ENCODE results near the gene C9orf152. TPM values are rescaled to one million over a fixed set of nuclear protein-coding genes. Genes with fewer than 3 reads are reported as not detected.
A peak's percentile ranks its signal among the peaks of the same experiment; 100 is the strongest.

The C9orf152 gene
- total and polyA plus RNA-seq, 2 experiments from 2014 or later: not detected

- Mint-ChIP-seq H3K36me3 (ENCODE audit: low read depth) (peaks cover 6% of the 10 kb centered on the region; the same call in 2 of the 3 replicates), H3K4me3 (no peak overlapping the region), H3K27ac (no peak overlapping the region), H3K27me3 (ENCODE audit: insufficient read depth, low read depth, poor library complexity) (peaks cover 6% of the 10 kb centered on the region), H3K4me1 (peaks cover 12% of the 10 kb centered on the region; the same call in 2 of the 3 replicates), H3K9me3 (peaks cover 9% of the 10 kb centered on the region)
- no peaks in the 10 kb centered on the region for H3K36me3 ChIP-seq (ENCODE audit: insufficient read depth)
- no peak overlapping the region for H3K4me3 ChIP-seq
- H3K9me2 ChIP-seq (ENCODE audit: insufficient read depth): 0 out of 2 replicates have a peak, but pooled peaks cover 2% of the 10 kb centered on the region
- H3K4me2 ChIP-seq: no peak overlapping the region
- ATAC-seq: peak; percentile 94
- H3K79me2 ChIP-seq (replicated peaks; ENCODE audit: insufficient read depth): no peaks in the 10 kb centered on the region
- H3K4me1 ChIP-seq (ENCODE audit: insufficient read depth): peaks cover 4% of the 10 kb centered on the region; the same call in 1 of the 2 replicates
- no peaks in the 10 kb centered on the region for H4K20me1 ChIP-seq (replicated peaks; ENCODE audit: insufficient read depth)
- no peaks in the 10 kb centered on the region for H3F3A ChIP-seq (replicated peaks; ENCODE audit: low read depth)
- peak; percentile 89 for DNase-seq (ENCODE audit: low spot score)
- no peaks in the 10 kb centered on the region for H3K27me3 ChIP-seq (ENCODE audit: insufficient read depth)
- H3K27ac ChIP-seq (ENCODE audit: low read depth): no peak overlapping the region
- no peak overlapping the region for H2AFZ ChIP-seq
- peak; percentile 84 to 88 for TF ChIP-seq CTCF (conservative IDR thresholded peaks at IDR 0.05; ENCODE audit: low read depth in 2 of 2)
- no peak for TF ChIP-seq JUNB (IDR thresholded peaks at IDR 0.05; ENCODE audit: unreplicated experiment)
Measured at GRCh38 chr9:110183208-110184145, 24.5 kb downstream of the C9orf152 start.

DNA sequence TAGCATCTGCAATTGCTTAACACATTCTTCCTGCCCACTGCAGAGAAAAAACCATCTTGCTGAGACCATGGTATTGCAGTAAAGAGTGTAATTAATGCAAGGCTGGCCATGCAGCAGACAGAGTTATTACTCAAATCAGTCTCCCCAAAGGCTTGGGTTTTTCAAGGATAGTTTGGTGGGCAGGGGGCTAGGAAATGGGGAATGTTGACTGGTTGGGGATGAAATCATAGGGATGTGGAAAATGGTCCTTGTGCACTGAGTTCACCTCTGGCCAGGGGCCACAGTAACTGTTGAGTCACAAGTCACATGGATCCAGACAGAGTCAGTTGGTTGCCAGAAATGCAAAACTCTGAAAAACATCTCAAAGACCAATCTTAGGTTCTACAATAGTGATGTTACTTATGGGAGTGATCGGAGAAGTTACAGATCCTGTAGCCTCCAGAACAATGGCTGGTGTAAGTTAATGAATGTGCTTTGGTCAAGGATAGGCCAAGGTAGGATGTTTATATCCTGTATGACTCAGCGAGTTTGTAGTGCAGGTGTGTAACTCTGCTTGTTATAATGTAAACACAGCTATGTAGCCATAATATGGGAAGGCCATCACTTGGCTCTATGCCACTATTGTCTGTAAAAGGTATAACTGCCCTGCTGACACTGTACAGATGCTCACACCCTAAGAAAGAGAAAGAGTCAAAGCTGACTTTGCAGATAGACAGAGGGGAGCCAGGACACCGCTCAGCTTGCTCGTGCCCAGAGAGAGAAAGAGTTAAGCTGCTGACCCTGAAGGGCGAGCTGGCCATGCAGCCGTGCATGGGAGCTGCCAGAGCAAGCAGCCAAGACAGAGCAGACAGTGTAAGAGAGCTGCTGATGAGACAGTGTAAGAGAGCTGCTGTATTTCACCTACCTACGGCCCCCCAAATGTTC is 27.2 kb downstream of the C9orf152 start:
- no peak for ATAC-seq
- peaks cover 12% of the 10 kb centered on the region; the same call in 2 of the 3 replicates for H3K4me1 Mint-ChIP-seq
- DNase-seq (ENCODE audit: low spot score): peak; percentile 31
- TF ChIP-seq EZH2 (IDR thresholded peaks at IDR 0.05; ENCODE audit: low read depth, unreplicated experiment) (no peak), EZH2phosphoT487 (IDR thresholded peaks at IDR 0.05; ENCODE audit: unreplicated experiment) (no peak), POLR2AphosphoS5 (IDR thresholded peaks at IDR 0.05; ENCODE audit: low read depth) (no peak), STAT1 (IDR thresholded peaks at IDR 0.05; ENCODE audit: unreplicated experiment) (no peak)
- TF ChIP-seq, protein P1, sequence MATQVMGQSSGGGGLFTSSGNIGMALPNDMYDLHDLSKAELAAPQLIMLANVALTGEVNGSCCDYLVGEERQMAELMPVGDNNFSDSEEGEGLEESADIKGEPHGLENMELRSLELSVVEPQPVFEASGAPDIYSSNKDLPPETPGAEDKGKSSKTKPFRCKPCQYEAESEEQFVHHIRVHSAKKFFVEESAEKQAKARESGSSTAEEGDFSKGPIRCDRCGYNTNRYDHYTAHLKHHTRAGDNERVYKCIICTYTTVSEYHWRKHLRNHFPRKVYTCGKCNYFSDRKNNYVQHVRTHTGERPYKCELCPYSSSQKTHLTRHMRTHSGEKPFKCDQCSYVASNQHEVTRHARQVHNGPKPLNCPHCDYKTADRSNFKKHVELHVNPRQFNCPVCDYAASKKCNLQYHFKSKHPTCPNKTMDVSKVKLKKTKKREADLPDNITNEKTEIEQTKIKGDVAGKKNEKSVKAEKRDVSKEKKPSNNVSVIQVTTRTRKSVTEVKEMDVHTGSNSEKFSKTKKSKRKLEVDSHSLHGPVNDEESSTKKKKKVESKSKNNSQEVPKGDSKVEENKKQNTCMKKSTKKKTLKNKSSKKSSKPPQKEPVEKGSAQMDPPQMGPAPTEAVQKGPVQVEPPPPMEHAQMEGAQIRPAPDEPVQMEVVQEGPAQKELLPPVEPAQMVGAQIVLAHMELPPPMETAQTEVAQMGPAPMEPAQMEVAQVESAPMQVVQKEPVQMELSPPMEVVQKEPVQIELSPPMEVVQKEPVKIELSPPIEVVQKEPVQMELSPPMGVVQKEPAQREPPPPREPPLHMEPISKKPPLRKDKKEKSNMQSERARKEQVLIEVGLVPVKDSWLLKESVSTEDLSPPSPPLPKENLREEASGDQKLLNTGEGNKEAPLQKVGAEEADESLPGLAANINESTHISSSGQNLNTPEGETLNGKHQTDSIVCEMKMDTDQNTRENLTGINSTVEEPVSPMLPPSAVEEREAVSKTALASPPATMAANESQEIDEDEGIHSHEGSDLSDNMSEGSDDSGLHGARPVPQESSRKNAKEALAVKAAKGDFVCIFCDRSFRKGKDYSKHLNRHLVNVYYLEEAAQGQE (IDR thresholded peaks at IDR 0.05; ENCODE audit: unreplicated experiment): no peak
- H3K36me3 ChIP-seq (ENCODE audit: insufficient read depth): no peaks in the 10 kb centered on the region
- no peak overlapping the region for H3K27ac ChIP-seq (ENCODE audit: low read depth)
- H3K79me2 ChIP-seq (replicated peaks; ENCODE audit: insufficient read depth): no peaks in the 10 kb centered on the region
- H3K27ac Mint-ChIP-seq: no peak overlapping the region
- peaks cover 4% of the 10 kb centered on the region; the same call in 1 of the 2 replicates for H3K4me1 ChIP-seq (ENCODE audit: insufficient read depth)
- H3K36me3 Mint-ChIP-seq (ENCODE audit: low read depth): peaks cover 6% of the 10 kb centered on the region; the same call in 2 of the 3 replicates
- peaks cover 7% of the 10 kb centered on the region for H3K27me3 Mint-ChIP-seq (ENCODE audit: insufficient read depth, low read depth, poor library complexity)
- H2AFZ ChIP-seq: no peak overlapping the region
- H3K4me3 Mint-ChIP-seq: no peak overlapping the region
- peaks cover 9% of the 10 kb centered on the region for H3K9me3 Mint-ChIP-seq
- no peaks in the 10 kb centered on the region for H3F3A ChIP-seq (replicated peaks; ENCODE audit: low read depth)
- no peaks in the 10 kb centered on the region for H3K27me3 ChIP-seq (ENCODE audit: insufficient read depth)
- no peak overlapping the region for H3K4me2 ChIP-seq
- H3K9me2 ChIP-seq (ENCODE audit: insufficient read depth): no peaks in the 10 kb centered on the region
- no peak overlapping the region for H3K4me3 ChIP-seq
- no peaks in the 10 kb centered on the region for H4K20me1 ChIP-seq (replicated peaks; ENCODE audit: insufficient read depth)
